Measurements from ENCODE around the gene SLC44A4. TPM values are rescaled to one million over a fixed set of nuclear protein-coding genes. Genes with fewer than 3 reads are reported as not detected.

The SLC44A4 gene
- total and polyA plus RNA-seq, 9 of the 15 experiments (the other 6 are each of a cell fraction or from before 2014, with no cell fraction given) = 7.9 to 18.6 (median 11.2) TPM

DNA sequence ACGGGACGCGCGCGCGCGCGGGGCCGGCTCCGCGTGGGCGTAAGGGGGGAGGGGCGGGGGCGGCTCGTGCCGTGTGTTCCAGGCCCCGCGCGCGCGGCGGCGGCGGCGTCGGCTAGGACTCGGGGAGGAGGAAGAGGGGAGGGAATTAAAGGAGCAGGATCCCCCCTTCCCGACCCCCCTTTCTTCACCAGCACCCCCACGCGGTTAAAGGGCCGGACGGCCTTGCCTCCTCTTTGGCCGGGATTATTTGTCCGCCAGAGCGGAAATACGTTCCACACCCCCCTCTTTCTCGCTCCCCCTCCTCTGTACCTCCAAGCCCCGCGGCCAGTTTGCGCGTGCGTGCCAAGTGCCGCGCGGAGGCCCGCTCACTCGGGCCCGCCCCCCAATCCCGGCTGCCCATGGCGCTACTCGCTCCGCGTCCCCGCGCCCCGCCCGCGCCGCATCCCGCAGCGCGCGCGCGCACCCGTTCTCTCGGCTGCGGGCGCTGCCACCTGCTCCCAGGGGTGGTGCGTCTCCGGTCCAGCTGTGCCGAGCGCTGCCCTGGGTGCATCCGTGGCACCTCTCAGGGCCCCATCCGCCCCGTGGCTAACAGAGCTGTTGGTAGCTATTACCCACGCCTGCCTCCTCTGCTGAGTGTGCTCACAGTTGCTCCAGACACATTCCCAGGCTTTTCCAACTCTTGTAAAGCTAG, 23.3 kb upstream of the SLC44A4 start, which contains the start of gene ZBTB12 (continued):
- TF ChIP-seq KLF16 (IDR thresholded peaks at IDR 0.05) (0 out of 2 replicates have a peak, but pooled peaks have one; percentile 7), YBX1 (IDR thresholded peaks at IDR 0.05) (no peak), ZNF57 (CRISPR knock-in tag; IDR thresholded peaks at IDR 0.05) (0 out of 2 replicates have a peak, but pooled peaks have one; percentile 68), ZNF766 (CRISPR knock-in tag; conservative IDR thresholded peaks at IDR 0.05) (peak; percentile 90), GMEB1 (CRISPR knock-in tag; IDR thresholded peaks at IDR 0.05) (peak; percentile 57), ZNF133 (CRISPR knock-in tag; IDR thresholded peaks at IDR 0.05) (no peak), FOXK1 (CRISPR knock-in tag; IDR thresholded peaks at IDR 0.05; ENCODE audit: borderline replicate concordance) (no peak), ATF7 (IDR thresholded peaks at IDR 0.05) (peak; percentile 77), ZSCAN32 (CRISPR knock-in tag; IDR thresholded peaks at IDR 0.05) (0 out of 2 replicates have a peak, but pooled peaks have one; percentile 10)
- TF ChIP-seq, protein P1, sequence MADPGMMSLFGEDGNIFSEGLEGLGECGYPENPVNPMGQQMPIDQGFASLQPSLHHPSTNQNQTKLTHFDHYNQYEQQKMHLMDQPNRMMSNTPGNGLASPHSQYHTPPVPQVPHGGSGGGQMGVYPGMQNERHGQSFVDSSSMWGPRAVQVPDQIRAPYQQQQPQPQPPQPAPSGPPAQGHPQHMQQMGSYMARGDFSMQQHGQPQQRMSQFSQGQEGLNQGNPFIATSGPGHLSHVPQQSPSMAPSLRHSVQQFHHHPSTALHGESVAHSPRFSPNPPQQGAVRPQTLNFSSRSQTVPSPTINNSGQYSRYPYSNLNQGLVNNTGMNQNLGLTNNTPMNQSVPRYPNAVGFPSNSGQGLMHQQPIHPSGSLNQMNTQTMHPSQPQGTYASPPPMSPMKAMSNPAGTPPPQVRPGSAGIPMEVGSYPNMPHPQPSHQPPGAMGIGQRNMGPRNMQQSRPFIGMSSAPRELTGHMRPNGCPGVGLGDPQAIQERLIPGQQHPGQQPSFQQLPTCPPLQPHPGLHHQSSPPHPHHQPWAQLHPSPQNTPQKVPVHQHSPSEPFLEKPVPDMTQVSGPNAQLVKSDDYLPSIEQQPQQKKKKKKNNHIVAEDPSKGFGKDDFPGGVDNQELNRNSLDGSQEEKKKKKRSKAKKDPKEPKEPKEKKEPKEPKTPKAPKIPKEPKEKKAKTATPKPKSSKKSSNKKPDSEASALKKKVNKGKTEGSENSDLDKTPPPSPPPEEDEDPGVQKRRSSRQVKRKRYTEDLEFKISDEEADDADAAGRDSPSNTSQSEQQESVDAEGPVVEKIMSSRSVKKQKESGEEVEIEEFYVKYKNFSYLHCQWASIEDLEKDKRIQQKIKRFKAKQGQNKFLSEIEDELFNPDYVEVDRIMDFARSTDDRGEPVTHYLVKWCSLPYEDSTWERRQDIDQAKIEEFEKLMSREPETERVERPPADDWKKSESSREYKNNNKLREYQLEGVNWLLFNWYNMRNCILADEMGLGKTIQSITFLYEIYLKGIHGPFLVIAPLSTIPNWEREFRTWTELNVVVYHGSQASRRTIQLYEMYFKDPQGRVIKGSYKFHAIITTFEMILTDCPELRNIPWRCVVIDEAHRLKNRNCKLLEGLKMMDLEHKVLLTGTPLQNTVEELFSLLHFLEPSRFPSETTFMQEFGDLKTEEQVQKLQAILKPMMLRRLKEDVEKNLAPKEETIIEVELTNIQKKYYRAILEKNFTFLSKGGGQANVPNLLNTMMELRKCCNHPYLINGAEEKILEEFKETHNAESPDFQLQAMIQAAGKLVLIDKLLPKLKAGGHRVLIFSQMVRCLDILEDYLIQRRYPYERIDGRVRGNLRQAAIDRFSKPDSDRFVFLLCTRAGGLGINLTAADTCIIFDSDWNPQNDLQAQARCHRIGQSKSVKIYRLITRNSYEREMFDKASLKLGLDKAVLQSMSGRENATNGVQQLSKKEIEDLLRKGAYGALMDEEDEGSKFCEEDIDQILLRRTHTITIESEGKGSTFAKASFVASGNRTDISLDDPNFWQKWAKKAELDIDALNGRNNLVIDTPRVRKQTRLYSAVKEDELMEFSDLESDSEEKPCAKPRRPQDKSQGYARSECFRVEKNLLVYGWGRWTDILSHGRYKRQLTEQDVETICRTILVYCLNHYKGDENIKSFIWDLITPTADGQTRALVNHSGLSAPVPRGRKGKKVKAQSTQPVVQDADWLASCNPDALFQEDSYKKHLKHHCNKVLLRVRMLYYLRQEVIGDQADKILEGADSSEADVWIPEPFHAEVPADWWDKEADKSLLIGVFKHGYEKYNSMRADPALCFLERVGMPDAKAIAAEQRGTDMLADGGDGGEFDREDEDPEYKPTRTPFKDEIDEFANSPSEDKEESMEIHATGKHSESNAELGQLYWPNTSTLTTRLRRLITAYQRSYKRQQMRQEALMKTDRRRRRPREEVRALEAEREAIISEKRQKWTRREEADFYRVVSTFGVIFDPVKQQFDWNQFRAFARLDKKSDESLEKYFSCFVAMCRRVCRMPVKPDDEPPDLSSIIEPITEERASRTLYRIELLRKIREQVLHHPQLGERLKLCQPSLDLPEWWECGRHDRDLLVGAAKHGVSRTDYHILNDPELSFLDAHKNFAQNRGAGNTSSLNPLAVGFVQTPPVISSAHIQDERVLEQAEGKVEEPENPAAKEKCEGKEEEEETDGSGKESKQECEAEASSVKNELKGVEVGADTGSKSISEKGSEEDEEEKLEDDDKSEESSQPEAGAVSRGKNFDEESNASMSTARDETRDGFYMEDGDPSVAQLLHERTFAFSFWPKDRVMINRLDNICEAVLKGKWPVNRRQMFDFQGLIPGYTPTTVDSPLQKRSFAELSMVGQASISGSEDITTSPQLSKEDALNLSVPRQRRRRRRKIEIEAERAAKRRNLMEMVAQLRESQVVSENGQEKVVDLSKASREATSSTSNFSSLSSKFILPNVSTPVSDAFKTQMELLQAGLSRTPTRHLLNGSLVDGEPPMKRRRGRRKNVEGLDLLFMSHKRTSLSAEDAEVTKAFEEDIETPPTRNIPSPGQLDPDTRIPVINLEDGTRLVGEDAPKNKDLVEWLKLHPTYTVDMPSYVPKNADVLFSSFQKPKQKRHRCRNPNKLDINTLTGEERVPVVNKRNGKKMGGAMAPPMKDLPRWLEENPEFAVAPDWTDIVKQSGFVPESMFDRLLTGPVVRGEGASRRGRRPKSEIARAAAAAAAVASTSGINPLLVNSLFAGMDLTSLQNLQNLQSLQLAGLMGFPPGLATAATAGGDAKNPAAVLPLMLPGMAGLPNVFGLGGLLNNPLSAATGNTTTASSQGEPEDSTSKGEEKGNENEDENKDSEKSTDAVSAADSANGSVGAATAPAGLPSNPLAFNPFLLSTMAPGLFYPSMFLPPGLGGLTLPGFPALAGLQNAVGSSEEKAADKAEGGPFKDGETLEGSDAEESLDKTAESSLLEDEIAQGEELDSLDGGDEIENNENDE (IDR thresholded peaks at IDR 0.05; ENCODE audit: low read depth, low read length) = no peak
- TF ChIP-seq, protein P2, sequence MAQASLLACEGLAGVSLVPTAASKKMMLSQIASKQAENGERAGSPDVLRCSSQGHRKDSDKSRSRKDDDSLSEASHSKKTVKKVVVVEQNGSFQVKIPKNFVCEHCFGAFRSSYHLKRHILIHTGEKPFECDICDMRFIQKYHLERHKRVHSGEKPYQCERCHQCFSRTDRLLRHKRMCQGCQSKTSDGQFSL (CRISPR knock-in tag; IDR thresholded peaks at IDR 0.05) = peak; percentile 96
- TF ChIP-seq, protein P2 (tag; IDR thresholded peaks at IDR 0.05) = peak in 1 of 2 experiments; percentile 98; a peak in 2 of 4 replicates
